GM12878 (cell line): ENCODE data around the gene COL13A1. TPM values are rescaled to one million over a fixed set of nuclear protein-coding genes. Genes with fewer than 3 reads are reported as not detected.

Experiments used
- ATAC-seq: fragments of 200-7000 bp; cut with Tn5 transposase; 3 replicates; pipeline ENCODE4 v1.9.1; 2020; ENCODE audit warnings: mild to moderate bottlenecking, moderate library complexity
- BruUV-seq: library from RNA; stranded (reverse); fragments of 400-500 nt; replicated peaks from 2 replicates; lab custom pipeline; 2021; lab: Mats Ljungman, UMichigan
- CTCF ChIA-PET: fragments of 300-600 bp; sonication (Branson Sonifier 250); formaldehyde crosslinking; extraction: SDS; loops from one replicate; lab custom pipeline; 2021; ENCODE audit warnings: inconsistent platforms; lab: Yijun Ruan, JAX
- POLR2A ChIA-PET: fragments of 350-600 bp; formaldehyde crosslinking; extraction: SDS; loops from one replicate; lab custom pipeline; 2021; ENCODE audit warnings: inconsistent platforms; lab: Charles Lee
- RAD21 ChIA-PET: fragments of 300-600 bp; sonication (Branson Sonifier 250); formaldehyde crosslinking; loops from one replicate; lab custom pipeline; 2023; ENCODE audit warnings: antibody characterized with exemption; ENCODE audit not compliant: unreplicated experiment; lab: Charles Lee
- SMC1A ChIA-PET: fragments of 300-600 bp; sonication (Branson Sonifier 250); formaldehyde crosslinking; loops from one replicate; lab custom pipeline; 2023; ENCODE audit not compliant: unreplicated experiment, uncharacterized antibody; lab: Charles Lee
- DNase-seq: peaks from one replicate; pipeline ENCODE4 v3.0.0-alpha.2; 2011; ENCODE audit warnings: low read depth, low spot score
- FAIRE-seq: peaks from 3 replicates; lab custom pipeline; 2011; peaks lifted over from hg19 to GRCh38; lab: Jason Lieb, UNC
- H2AFZ ChIP-seq: 2 replicates; pipeline ENCODE4 v1.6.0; 2011; ENCODE audit warnings: low read depth, low read length, control low read depth; ENCODE audit not compliant: control insufficient read depth
- H3K27ac ChIP-seq: 2 replicates; pipeline ENCODE4 v1.5.1; 2011; ENCODE audit warnings: control low read depth; ENCODE audit not compliant: control insufficient read depth, insufficient read depth
- H3K27me3 ChIP-seq, 2 experiments: replicated peaks in 1 of 2; 2 replicates each; pipeline versions ENCODE4 v1.6.0 to v1.6.1; 2011; ENCODE audit warnings: low read length in 1 of 2; ENCODE audit not compliant: control insufficient read depth in 2 of 2, insufficient read depth in 2 of 2
- H3K36me3 ChIP-seq, 2 experiments: 2 replicates each; pipeline ENCODE4 v1.5.1; 2011; ENCODE audit warnings: low read length in 1 of 2; ENCODE audit not compliant: control insufficient read depth in 2 of 2, insufficient read depth in 2 of 2
- H3K4me1 ChIP-seq: 2 replicates; pipeline ENCODE4 v1.6.1; 2011; ENCODE audit warnings: mild to moderate bottlenecking, low read length, moderate library complexity, mixed read lengths; ENCODE audit not compliant: control insufficient read depth, insufficient read depth
- H3K4me2 ChIP-seq: 2 replicates; pipeline ENCODE4 v1.6.0; 2011; ENCODE audit warnings: control low read depth; ENCODE audit not compliant: control insufficient read depth, insufficient read depth
- H3K4me3 ChIP-seq: fragments of 200-600 bp; sonication (generic); 2 replicates; pipeline ENCODE4 v1.5.1; 2016
- H3K79me2 ChIP-seq: 2 replicates; pipeline ENCODE4 v1.6.0; 2011; ENCODE audit warnings: low read length; ENCODE audit not compliant: control insufficient read depth, insufficient read depth
- H3K9ac ChIP-seq: 2 replicates; pipeline ENCODE4 v1.8.0; 2011; ENCODE audit warnings: low read length, control low read depth, mixed read lengths; ENCODE audit not compliant: control insufficient read depth, insufficient read depth
- H3K9me3 ChIP-seq: replicated peaks from 3 replicates; pipeline ENCODE4 v1.5.1; 2011; ENCODE audit warnings: mild to moderate bottlenecking, low read length; ENCODE audit not compliant: control insufficient read depth, insufficient read depth
- H4K20me1 ChIP-seq: 2 replicates; pipeline ENCODE4 v1.6.0; 2011; ENCODE audit not compliant: control insufficient read depth, insufficient read depth
- CBX3 ChIP-seq: fragments of 200-600 bp; sonication (generic); IDR thresholded peaks from 2 replicates; pipeline ENCODE4 v1.6.1; 2016; ENCODE audit warnings: low read depth, borderline replicate concordance
- DPF2 ChIP-seq: fragments of 450-650 bp; IDR thresholded peaks from 2 replicates; pipeline ENCODE4 v1.6.1; 2017; ENCODE audit warnings: mild to moderate bottlenecking
- ETV6 ChIP-seq, 2 experiments: fragments of 450-650 bp in 1 of 2; IDR thresholded peaks in 1 of 2; conservative IDR thresholded peaks in 1 of 2; 2 replicates each; pipeline ENCODE4 v1.6.1; 2014; ENCODE audit warnings: antibody characterized with exemption in 1 of 2, borderline replicate concordance in 1 of 2, low read depth in 1 of 2, mild to moderate bottlenecking in 1 of 2, moderate library complexity in 1 of 2
- GATAD2B ChIP-seq: fragments of 450-650 bp; conservative IDR thresholded peaks from 2 replicates; pipeline ENCODE4 v1.6.1; 2017; ENCODE audit warnings: low read depth, mild to moderate bottlenecking, moderate library complexity
- IKZF2 ChIP-seq, 2 experiments: fragments of 450-650 bp; IDR thresholded peaks; 2 replicates each; pipeline ENCODE4 v1.6.1; 2017; ENCODE audit warnings: mild to moderate bottlenecking in 2 of 2, moderate library complexity in 2 of 2
- JUNB ChIP-seq: IDR thresholded peaks from 2 replicates; pipeline ENCODE4 v1.6.1; 2016; ENCODE audit warnings: antibody characterized with exemption, mild to moderate bottlenecking
- JUND ChIP-seq: IDR thresholded peaks from 2 replicates; pipeline ENCODE4 v1.6.1; 2012; ENCODE audit warnings: low read depth, mild to moderate bottlenecking, low read length, improper control_type of control experiment, moderate library complexity
- KLF5 ChIP-seq: fragments of 450-650 bp; IDR thresholded peaks from 2 replicates; pipeline ENCODE4 v1.6.1; 2014; ENCODE audit warnings: mild to moderate bottlenecking; ENCODE audit not compliant: partially characterized antibody
- MTA3 ChIP-seq: IDR thresholded peaks from 2 replicates; pipeline ENCODE4 v1.6.1; 2012; ENCODE audit warnings: low read length, inconsistent platforms, borderline replicate concordance
- PML ChIP-seq: IDR thresholded peaks from 2 replicates; pipeline ENCODE4 v1.6.1; 2012; ENCODE audit warnings: low read length, inconsistent platforms
- RUNX3 ChIP-seq: IDR thresholded peaks from 2 replicates; pipeline ENCODE4 v1.6.1; 2012; ENCODE audit warnings: low read length, inconsistent platforms
- SP1 ChIP-seq: IDR thresholded peaks from one replicate; pipeline ENCODE4 v1.6.1; 2011; ENCODE audit warnings: low read depth, low read length
- STAT3 ChIP-seq: IDR thresholded peaks from 2 replicates; pipeline ENCODE4 v1.6.1; 2011; ENCODE audit warnings: low read depth, low read length, improper control_type of control experiment
- TAF1 ChIP-seq: IDR thresholded peaks from 2 replicates; pipeline ENCODE4 v1.6.1; 2011; ENCODE audit warnings: mild to moderate bottlenecking, low read depth, low read length, borderline replicate concordance
- TBL1XR1 ChIP-seq: IDR thresholded peaks from 2 replicates; pipeline ENCODE4 v1.6.1; 2012; ENCODE audit warnings: low read depth, low read length, improper control_type of control experiment
- YY1 ChIP-seq: IDR thresholded peaks from 2 replicates; pipeline ENCODE4 v1.6.1; 2011; ENCODE audit warnings: low read depth, mild to moderate bottlenecking, low read length
- ZSCAN29 ChIP-seq: fragments of 450-650 bp; IDR thresholded peaks from 2 replicates; pipeline ENCODE4 v1.6.1; 2017; ENCODE audit warnings: mild to moderate bottlenecking, moderate library complexity
- WGBS: methylation state at CpG from one replicate; pipeline ENCODE4 v1.1.6; 2016; ENCODE audit warnings: low lambda C conversion rate; ENCODE audit not compliant: insufficient replicate concordance, insufficient coverage; ENCODE audit errors: missing lambda C conversion rate; 5-methylcytosine and 5-hydroxymethylcytosine counted together
- in situ Hi-C: fragments of 300-500 bp; cut with MboI; formaldehyde crosslinking; loops from 9 replicates; pipeline ENCODE4 v1.14.3; 2018; ENCODE audit warnings: mixed read lengths
- intact Hi-C: fragments of 100-400 bp; cut with micrococcal nuclease; formaldehyde crosslinking; loops from one replicate; pipeline ENCODE4 v1.14.2; 2022; ENCODE audit not compliant: unreplicated experiment
- polyA plus RNA-seq, 11 experiments: library from polyadenylated mRNA; depleted of rRNA in 4 of 11; unstranded in 6 of 11; stranded (reverse) in 5 of 11; fragments of >200 nt; fragmentation: Nextera tagmentation in 4 of 11; fragmentation: Illumina TruSeq in 1 of 11; extraction: Ambion mirVana in 4 of 11; extraction: Trizol in 1 of 11; gene quantifications; 1 replicate in 1 of 11; 2 replicates in 10 of 11; pipeline versions ENCODE4 v1.2.1 to v1.2.3, GENCODE V29; 2011 to 2016; ENCODE audit warnings: inconsistent platforms in 2 of 11, missing spikeins in 2 of 11, low read depth in 1 of 11
- total RNA-seq, 4 experiments: library from RNA; depleted of rRNA in 3 of 4; stranded (reverse); fragments of >200 nt in 3 of 4; fragmentation: Illumina TruSeq in 1 of 4; extraction: Trizol in 1 of 4; gene quantifications; 2 replicates each; pipeline versions ENCODE4 v1.2.1 to v1.2.3, GENCODE V29; 2013 to 2021
- TF ChIP-seq, protein P1 (sequence below): IDR thresholded peaks from 2 replicates; pipeline ENCODE4 v1.6.1; 2011; ENCODE audit warnings: borderline replicate concordance, low read depth, mild to moderate bottlenecking, moderate library complexity, mixed read lengths, low read length; ENCODE audit not compliant: insufficient read depth; ENCODE audit errors: extremely low read length

Gene COL13A1
- total and polyA plus RNA-seq, 10 of the 15 experiments (the other 5 are each of a cell fraction or from before 2014, with no cell fraction given): 0.03 to 0.15 (median 0.05) TPM; not detected in 7

DNA sequence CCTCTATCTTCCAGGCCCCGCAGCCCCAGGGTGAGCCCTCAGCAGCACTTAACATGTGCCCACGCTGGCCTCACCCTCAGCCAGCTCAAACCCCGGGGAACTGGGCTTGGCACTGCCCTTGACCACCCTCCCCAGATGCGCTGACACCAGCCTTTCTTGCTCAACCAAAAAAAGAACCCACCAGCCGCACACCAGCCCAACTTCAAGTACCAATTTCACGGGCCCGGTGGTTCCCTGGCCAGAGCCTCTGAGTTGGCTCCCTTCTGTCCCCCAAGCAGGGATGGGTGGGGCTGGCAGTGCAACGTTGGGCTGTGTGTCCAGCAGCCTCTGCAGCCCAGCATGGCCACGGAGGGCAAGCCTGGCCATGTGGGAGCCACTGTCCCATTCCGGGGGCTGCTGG lies 96.3 kb downstream of the COL13A1 start:
- no peak overlapping the region for H3K4me3 ChIP-seq
- no peak for ATAC-seq
- TF ChIP-seq DPF2 (no peak), MTA3 (no peak), ZSCAN29 (no peak), TBL1XR1 (no peak), PML (no peak), JUND (no peak), KLF5 (no peak), GATAD2B (no peak), RUNX3 (no peak), IKZF2 (IDR thresholded peaks at IDR 0.05) (no peak), STAT3 (no peak), TAF1 (no peak), JUNB (no peak), ETV6 (conservative IDR thresholded peaks at IDR 0.05 in 1 of 2, IDR thresholded peaks at IDR 0.05 in 1 of 2; ENCODE audit: borderline replicate concordance in 1 of 2, low read depth in 1 of 2) (no peak), SP1 (no peak), CBX3 (no peak), YY1 (no peak)
- TF ChIP-seq, protein P1, sequence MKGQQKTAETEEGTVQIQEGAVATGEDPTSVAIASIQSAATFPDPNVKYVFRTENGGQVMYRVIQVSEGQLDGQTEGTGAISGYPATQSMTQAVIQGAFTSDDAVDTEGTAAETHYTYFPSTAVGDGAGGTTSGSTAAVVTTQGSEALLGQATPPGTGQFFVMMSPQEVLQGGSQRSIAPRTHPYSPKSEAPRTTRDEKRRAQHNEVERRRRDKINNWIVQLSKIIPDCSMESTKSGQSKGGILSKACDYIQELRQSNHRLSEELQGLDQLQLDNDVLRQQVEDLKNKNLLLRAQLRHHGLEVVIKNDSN: no peak
- TF ChIP-seq, all 136 proteins: peak for 0
- POLR2A ChIA-PET: no interaction called here
- no peaks in the 10 kb centered on the region for H3K36me3 ChIP-seq
- SMC1A ChIA-PET: no interaction called here
- H3K79me2 ChIP-seq: no peaks in the 10 kb centered on the region
- peaks cover 0 to 1% of the 10 kb centered on the region in 2 experiments; a peak in 2 of 4 replicates for H3K27me3 ChIP-seq
- no peak for DNase-seq
- H3K27ac ChIP-seq: no peak overlapping the region
- no peak overlapping the region for H2AFZ ChIP-seq
- FAIRE-seq: no peak
- H3K4me2 ChIP-seq: no peak overlapping the region
- in situ Hi-C loops (no loop called here), intact Hi-C loops (no loop called here)
- H3K4me1 ChIP-seq: no peaks in the 10 kb centered on the region
- no peak overlapping the region for H3K9ac ChIP-seq
- CTCF ChIA-PET: no interaction called here
- no peaks in the 10 kb centered on the region for H3K9me3 ChIP-seq
- no TSS peak for BruUV-seq
- 0 out of 2 replicates have a peak, but pooled peaks cover 3% of the 10 kb centered on the region for H4K20me1 ChIP-seq
- RAD21 ChIA-PET: no interaction called here
- 15% methylated on average over 10 of the region's 10 CpGs for WGBS
